Measurements from ENCODE around the gene STIM2. TPM values are rescaled to one million over a fixed set of nuclear protein-coding genes. Genes with fewer than 3 reads are reported as not detected.

The STIM2 gene
- total and polyA plus RNA-seq, 7 donors = 2.4 to 8.4 (median 4.9) TPM

DNA sequence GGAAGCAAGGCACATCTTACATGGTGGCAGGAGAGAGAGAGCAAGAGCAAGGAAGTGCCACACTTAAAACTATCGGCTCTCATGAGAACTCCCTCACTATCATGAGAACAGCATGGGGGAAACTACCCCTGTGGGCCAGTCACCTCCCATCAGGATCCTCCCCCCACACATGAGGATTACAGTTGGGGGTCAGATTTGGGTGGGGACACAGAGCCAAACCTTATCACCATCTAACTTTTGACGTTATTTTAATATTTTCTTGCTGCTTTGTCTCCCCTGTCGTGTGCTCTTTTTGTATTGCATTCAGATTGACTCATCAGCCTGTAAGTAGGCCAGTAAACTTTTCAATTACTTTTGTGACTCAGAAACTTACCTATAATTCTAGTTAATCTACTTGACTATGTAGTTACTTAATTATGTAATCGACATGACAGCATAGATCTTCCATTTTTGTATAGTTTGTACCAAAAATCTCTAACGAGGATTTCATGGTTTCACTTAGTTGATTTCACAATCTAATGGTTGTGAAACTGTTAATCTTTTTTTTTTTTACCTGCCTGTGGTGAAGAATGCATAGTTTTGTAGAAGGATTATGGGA, 18.3 kb downstream of the STIM2 start:
- intact Hi-C loops (cut with DNase I) = no loop called here
- Histone ChIP-seq H3K27me3 (ENCODE audit: insufficient read depth in 3 of 3, low read length in 2 of 3) (no peaks in the 10 kb centered on the region), H3K4me3 (no peak overlapping the region), H3K4me1 (peaks cover 4% of the 10 kb centered on the region), H3K36me3 (ENCODE audit: insufficient read depth in 1 of 2, low read depth in 1 of 2) (no peaks in the 10 kb centered on the region), H3K27ac (no peak overlapping the region), H3K9me3 (no peaks in the 10 kb centered on the region)
- WGBS, 3 donors = 81 to 89% (median 84%) methylated on average over 5 of the region's 5 CpGs
- DNase-seq (no peak), ATAC-seq (no peak)
- TF ChIP-seq CTCF (IDR thresholded peaks at IDR 0.05) = no peak

DNA sequence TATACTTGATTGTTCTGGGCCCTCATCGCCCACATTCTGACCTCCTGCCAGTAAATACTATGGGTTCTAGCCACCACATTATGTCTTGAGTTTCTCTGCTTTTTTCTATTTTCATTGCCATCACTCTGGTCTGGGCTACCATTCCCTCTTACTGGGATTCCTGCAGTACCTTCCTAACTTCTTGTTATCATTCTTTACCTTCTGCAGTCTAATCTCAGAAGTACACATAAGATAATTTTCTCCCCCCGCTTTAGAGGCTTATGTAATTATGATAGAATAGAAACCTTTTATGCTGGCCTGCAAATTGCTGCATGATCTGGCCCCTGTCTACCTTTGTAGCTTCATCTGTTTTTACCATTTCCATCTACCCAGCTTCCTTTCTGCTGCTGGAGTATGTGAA, 19.2 kb downstream of the STIM2 start:
- WGBS, 3 donors = 81 to 85% (median 85%) methylated on average over 2 of the region's 2 CpGs
- no peak for DNase-seq
- H3K4me3 ChIP-seq = no peak overlapping the region
- intact Hi-C loops (cut with DNase I) = no loop called here
- H3K4me1 ChIP-seq = peaks cover 13% of the 10 kb centered on the region
- ATAC-seq = no peak
- H3K27ac ChIP-seq = no peak overlapping the region
- H3K27me3 ChIP-seq (ENCODE audit: insufficient read depth in 3 of 3, low read length in 2 of 3) = no peaks in the 10 kb centered on the region
- TF ChIP-seq CTCF (IDR thresholded peaks at IDR 0.05) = no peak
- H3K9me3 ChIP-seq = no peaks in the 10 kb centered on the region
- no peaks in the 10 kb centered on the region for H3K36me3 ChIP-seq (ENCODE audit: insufficient read depth in 1 of 2, low read depth in 1 of 2)

DNA sequence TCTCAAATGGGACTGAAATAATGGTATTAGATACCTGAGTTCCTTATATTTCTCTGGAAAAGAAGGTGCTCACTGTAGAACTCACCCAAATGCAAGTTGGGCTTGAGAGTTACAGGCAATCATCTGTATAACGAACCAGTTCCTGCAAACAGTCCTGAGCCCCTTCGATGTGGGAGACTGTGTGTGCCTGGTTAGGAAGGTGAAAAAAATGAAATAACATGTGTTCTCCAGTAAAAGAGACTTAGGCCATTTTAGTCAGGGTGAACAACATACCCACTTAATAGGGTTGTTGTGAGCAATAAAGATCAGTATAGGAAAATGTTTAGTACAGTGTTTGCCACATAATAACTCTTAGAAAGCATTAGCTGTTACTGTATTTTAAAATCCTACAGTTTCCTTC, 23.4 kb downstream of the STIM2 start:
- 43 to 57% (median 51%) methylated on average over 2 of the region's 2 CpGs for WGBS, 3 donors
- no peaks in the 10 kb centered on the region for H3K36me3 ChIP-seq (ENCODE audit: insufficient read depth in 1 of 2, low read depth in 1 of 2)
- no peaks in the 10 kb centered on the region for H3K9me3 ChIP-seq
- no peaks in the 10 kb centered on the region for H3K27me3 ChIP-seq (ENCODE audit: insufficient read depth in 3 of 3, low read length in 2 of 3)
- H3K27ac ChIP-seq = no peak overlapping the region
- DNase-seq = no peak
- intact Hi-C loops (cut with DNase I) = no loop called here
- H3K4me1 ChIP-seq = peaks cover 21% of the 10 kb centered on the region
- ATAC-seq = no peak
- TF ChIP-seq CTCF (IDR thresholded peaks at IDR 0.05) = no peak
- no peak overlapping the region for H3K4me3 ChIP-seq

GRCh38 chr4:26884486-26884988, 23.9 kb downstream of the STIM2 start:
- DNase-seq = no peak
- no peak for ATAC-seq
- Histone ChIP-seq H3K4me3 (no peak overlapping the region), H3K9me3 (no peaks in the 10 kb centered on the region), H3K27ac (no peak overlapping the region), H3K27me3 (ENCODE audit: insufficient read depth in 3 of 3, low read length in 2 of 3) (no peaks in the 10 kb centered on the region), H3K36me3 (ENCODE audit: insufficient read depth in 1 of 2, low read depth in 1 of 2) (no peaks in the 10 kb centered on the region), H3K4me1 (peaks cover 21% of the 10 kb centered on the region)
- WGBS, 3 donors = 60 to 77% (median 63%) methylated on average over 5 of the region's 5 CpGs
- intact Hi-C loops (cut with DNase I) = no loop called here
- TF ChIP-seq CTCF (IDR thresholded peaks at IDR 0.05) = no peak

GRCh38 chr4:26885912-26886274, 25.3 kb downstream of the STIM2 start:
- WGBS, 3 donors = 74 to 91% (median 88%) methylated on average over 2 of the region's 2 CpGs
- no peak for TF ChIP-seq CTCF (IDR thresholded peaks at IDR 0.05)
- intact Hi-C loops (cut with DNase I) = no loop called here

More at GRCh38 chr4:26885912-26886274, 25.3 kb downstream of the STIM2 start:
- DNase-seq = no peak
- H3K4me1 ChIP-seq = peaks cover 21% of the 10 kb centered on the region
- H3K9me3 ChIP-seq = no peaks in the 10 kb centered on the region
- no peak overlapping the region for H3K4me3 ChIP-seq
- H3K36me3 ChIP-seq (ENCODE audit: insufficient read depth in 1 of 2, low read depth in 1 of 2) = no peaks in the 10 kb centered on the region
- no peaks in the 10 kb centered on the region for H3K27me3 ChIP-seq (ENCODE audit: insufficient read depth in 3 of 3, low read length in 2 of 3)
- no peak for ATAC-seq
- H3K27ac ChIP-seq = no peak overlapping the region

Measured in psoas muscle (tissue), 8 donors.